ENCODE measurements around the gene TBXA2R. TPM values are rescaled to one million over a fixed set of nuclear protein-coding genes. Genes with fewer than 3 reads are reported as not detected.

The TBXA2R gene
- total RNA-seq, result 2.9 and 3.4 TPM in 2 replicates
- polyA plus RNA-seq, result 2.4 TPM in 2 replicates
- 1.3 and 1.6 TPM in 2 replicates for polyA plus RNA-seq (2011; cell fraction: cytosol; rRNA removed)
- polyA plus RNA-seq (2011; cell fraction: nucleus; rRNA removed), result 0.65 and 1.4 TPM in 2 replicates
- 1.3 and 2.0 TPM in 2 replicates for polyA plus RNA-seq (2012)
- polyA minus RNA-seq, result 0.95 and 1.2 TPM in 2 replicates
- 3.9 TPM for polyA minus RNA-seq (2011; cell fraction: cytosol; rRNA and poly(A)+ RNA removed)
- 0.24 and 0.38 TPM in 2 replicates for polyA minus RNA-seq (2011; cell fraction: nucleus; rRNA and poly(A)+ RNA removed)
- Bru-seq, nascent RNA, result percentile 29 among the genes with signal in this experiment
- percentile 39 among the genes with signal in this experiment for BruChase-seq, experiment 1, labeled RNA remaining after a 6-hour chase
- BruChase-seq, experiment 2, labeled RNA remaining after a 2-hour chase, result percentile 35 among the genes with signal in this experiment
- long read RNA-seq, transcript TBXA2R-201 (3 exons, 2,608 nt), result major isoform, 12 of 12 reads
- long read RNA-seq, partial matches to known transcripts, result 0 of 12 reads
- long read RNA-seq, other reads (novel, unspliced or antisense), result 0 of 12 reads

GRCh38 chr19:3606690-3607289 is at the start of gene TBXA2R:
Gene TBXA2R (minus strand): TSS chr19:3606875. CDS start chr19:3600634, 6,241 bp downstream.
- BruUV-seq (replicated peaks), result no TSS peak
- DNase-seq (ENCODE audit: low read depth, low spot score) (peak; percentile 69), FAIRE-seq (peak; percentile 84)
- dilution Hi-C loops (cut with MboI; ENCODE audit: extremely low pct_ligation_motif_present, low sequenced_read_pairs), result no loop called here
- Histone ChIP-seq H3K4me3 (replicated peaks in 1 of 3; ENCODE audit: insufficient read depth in 1 of 3, low read depth in 1 of 3, low read length in 3 of 3) (peak within 1 kb of the TSS; percentile 39 to 48 (median 39)), H4K20me1 (replicated peaks; ENCODE audit: control insufficient read depth, extremely low read depth, insufficient read depth, low read length) (no peaks in the 10 kb centered on the region), H3K27me3 (ENCODE audit: control insufficient read depth in 2 of 2, insufficient read depth in 2 of 2, low read length in 2 of 2) (no peaks in the 10 kb centered on the region), H3K36me3 (ENCODE audit: control insufficient read depth in 2 of 2, extremely low read depth in 1 of 2, insufficient read depth in 2 of 2, low read length in 2 of 2) (peaks cover 0 to 5% of the 10 kb centered on the region in 2 experiments), H2AFZ (ENCODE audit: low read depth, low read length) (peak within 1 kb of the TSS; percentile 81), H3K4me1 (ENCODE audit: control insufficient read depth, extremely low read depth, insufficient read depth, low read length) (peaks cover 23% of the 10 kb centered on the region), H3K9me1 (replicated peaks; ENCODE audit: control insufficient read depth, extremely low read depth, insufficient read depth, low read length) (no peaks in the 10 kb centered on the region), H3K9me3 (replicated peaks; ENCODE audit: control insufficient read depth, insufficient read depth, low read length) (no peaks in the 10 kb centered on the region), H3K79me2 (ENCODE audit: control insufficient read depth, insufficient read depth, low read length) (no peaks in the 10 kb centered on the region), H3K9ac (replicated peaks; ENCODE audit: extremely low read depth, insufficient read depth, low read length) (peak within 1 kb of the TSS; percentile 39), H3K27ac (ENCODE audit: insufficient read depth, low read depth, low read length) (peak within 1 kb of the TSS; percentile 34), H3K4me2 (ENCODE audit: insufficient read depth, low read length) (peak within 1 kb of the TSS; percentile 63)
- TF ChIP-seq POLR2A (IDR thresholded peaks at IDR 0.05; ENCODE audit: low read depth, low read length), result peak; percentile 17
- TF ChIP-seq POLR2AphosphoS5 (IDR thresholded peaks at IDR 0.05; ENCODE audit: insufficient read depth, low read depth, low read length), result peak; percentile 46
- no peak for TF ChIP-seq MYC (IDR thresholded peaks at IDR 0.05; ENCODE audit: low read depth, low read length)
- ChIA-PET CTCF (interaction anchor here (0.9 to 2.3 kb wide), 6 partner anchors 12 to 51 kb away, joined by 3 to 7 read pairs (median 4); partner anchors contain the start of gene GIPC3), POLR2A (no interaction called here)
- intact Hi-C loops (cut with micrococcal nuclease), result loop anchor here (2.0 to 5.0 kb wide), 2 partner anchors 22 to 34 kb away; partner anchors contain the start of genes GIPC3 and HMG20B

- Histone ChIP-seq H3K27me3 (ENCODE audit: control insufficient read depth in 2 of 2, insufficient read depth in 2 of 2, low read length in 2 of 2) (no peaks in the 10 kb centered on the region), H4K20me1 (replicated peaks; ENCODE audit: control insufficient read depth, extremely low read depth, insufficient read depth, low read length) (no peaks in the 10 kb centered on the region), H3K9me3 (replicated peaks; ENCODE audit: control insufficient read depth, insufficient read depth, low read length) (no peaks in the 10 kb centered on the region), H2AFZ (ENCODE audit: low read depth, low read length) (no peak overlapping the region), H3K4me3 (replicated peaks in 1 of 3; ENCODE audit: insufficient read depth in 1 of 3, low read depth in 1 of 3, low read length in 3 of 3) (no peak overlapping the region), H3K79me2 (ENCODE audit: control insufficient read depth, insufficient read depth, low read length) (no peaks in the 10 kb centered on the region), H3K27ac (ENCODE audit: insufficient read depth, low read depth, low read length) (no peak overlapping the region), H3K4me2 (ENCODE audit: insufficient read depth, low read length) (no peak overlapping the region), H3K9ac (replicated peaks; ENCODE audit: extremely low read depth, insufficient read depth, low read length) (no peak overlapping the region), H3K4me1 (ENCODE audit: control insufficient read depth, extremely low read depth, insufficient read depth, low read length) (no peaks in the 10 kb centered on the region), H3K9me1 (replicated peaks; ENCODE audit: control insufficient read depth, extremely low read depth, insufficient read depth, low read length) (no peaks in the 10 kb centered on the region), H3K36me3 (ENCODE audit: control insufficient read depth in 2 of 2, extremely low read depth in 1 of 2, insufficient read depth in 2 of 2, low read length in 2 of 2) (peaks cover 2 to 75% of the 10 kb centered on the region in 2 experiments)
- BruUV-seq (replicated peaks), result no TSS peak
- POLR2A ChIA-PET, result no interaction called here
- TF ChIP-seq POLR2AphosphoS5 (IDR thresholded peaks at IDR 0.05; ENCODE audit: insufficient read depth, low read depth, low read length), result no peak
- TF ChIP-seq MYC (IDR thresholded peaks at IDR 0.05; ENCODE audit: low read depth, low read length), result no peak
- no peak for TF ChIP-seq CTCF (IDR thresholded peaks at IDR 0.05; ENCODE audit: extremely low read depth in 1 of 2, insufficient read depth in 1 of 2, low read depth in 1 of 2, low read length in 2 of 2)
- TF ChIP-seq MAX (IDR thresholded peaks at IDR 0.05; ENCODE audit: insufficient read depth, insufficient read length), result no peak
- no peak for DNase-seq (ENCODE audit: low read depth, low spot score)
- dilution Hi-C loops (cut with MboI; ENCODE audit: extremely low pct_ligation_motif_present, low sequenced_read_pairs), result no loop called here
- CTCF ChIA-PET, result interaction anchor here (1.0 to 1.2 kb wide), 2 partner anchors 10 to 27 kb away, joined by 3 to 4 read pairs; no protein-coding TSS in a partner anchor
- intact Hi-C loops (cut with micrococcal nuclease), result no loop called here
- FAIRE-seq, result no peak
These were observed 49.5 kb upstream of the TBXA2R start for GRCh38 chr19:3656073-3656746.

All from endothelial cell of umbilical vein (primary cell).